Fibroblast of skin of scalp (primary cell): ENCODE measurements around the gene SLC7A5.
A peak's percentile ranks its signal among the peaks of the same experiment; 100 is the strongest.

Experiments used
- DNase-seq: peaks from one replicate; pipeline ENCODE4 v3.0.0-alpha.2; 2013

Gene SLC7A5

DNA sequence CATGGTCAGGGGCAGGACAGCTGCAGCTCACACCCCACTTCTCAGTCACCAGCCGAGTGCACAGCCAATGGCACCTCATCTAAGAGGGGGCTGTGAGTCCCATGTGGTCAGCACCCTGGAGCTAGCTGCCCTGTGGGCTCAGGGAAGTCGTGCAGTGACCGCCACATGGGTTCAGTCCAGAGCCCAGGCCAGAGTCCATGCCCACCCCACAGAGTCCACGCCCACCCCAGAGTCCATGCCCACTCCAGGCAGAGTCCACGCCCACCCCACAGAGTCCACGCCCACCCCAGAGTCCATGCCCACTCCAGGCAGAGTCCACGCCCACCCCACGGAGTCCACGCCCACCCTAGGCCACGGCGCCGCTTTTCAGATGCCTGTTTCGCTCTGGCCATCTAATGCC lies 24.1 kb downstream of the SLC7A5 start:
- DNase-seq, result no peak

DNA sequence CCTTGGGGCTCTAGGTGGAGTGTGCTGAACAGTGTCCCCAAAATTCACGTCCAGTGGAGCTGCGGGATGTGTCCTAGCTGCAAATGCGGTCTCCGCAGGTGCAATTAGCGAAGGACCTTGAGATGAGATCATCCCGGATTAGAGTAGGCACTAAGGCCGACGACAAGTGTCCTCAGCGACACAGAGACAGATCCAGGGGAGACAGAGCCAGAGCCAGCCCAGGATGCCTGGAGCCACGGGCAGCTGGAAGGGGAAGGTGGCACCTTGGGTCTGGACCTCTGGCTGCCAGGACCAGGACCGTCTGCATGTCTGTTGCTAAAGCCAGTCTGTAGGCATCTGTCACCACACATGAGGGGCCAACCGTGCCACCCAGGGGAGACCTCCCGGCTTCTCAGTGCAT lies 24.5 kb downstream of the SLC7A5 start:
- no peak for DNase-seq

DNA sequence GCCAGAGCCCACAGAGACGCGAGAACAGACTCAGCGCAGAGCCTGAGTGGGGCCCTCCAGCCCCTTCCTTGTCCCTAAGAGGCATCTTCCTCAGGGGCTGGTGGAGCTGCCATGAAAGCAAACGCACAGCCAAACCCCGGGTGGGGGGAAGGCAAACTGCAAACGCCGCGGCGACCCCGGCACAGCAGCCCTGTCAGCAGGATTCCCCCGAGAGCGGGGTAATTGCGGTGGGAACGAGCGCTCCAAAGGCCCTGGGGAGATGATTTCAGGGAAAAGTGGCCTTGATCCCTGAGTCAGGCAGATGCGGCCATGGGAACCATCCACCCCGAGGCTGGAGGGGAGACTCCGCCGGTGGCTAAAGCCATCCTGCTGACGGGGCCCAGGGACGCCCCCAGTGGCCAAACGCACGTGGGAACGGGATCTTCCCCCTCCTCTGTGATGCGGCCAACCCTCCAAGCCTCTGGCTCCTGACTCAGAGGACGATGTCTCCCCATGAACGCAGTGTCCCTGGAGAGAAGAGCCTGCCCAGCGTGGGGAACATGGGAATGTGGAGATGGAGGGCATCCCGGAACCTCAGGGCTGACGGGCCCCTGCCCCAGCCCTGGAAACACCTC lies 25.1 kb downstream of the SLC7A5 start:
- DNase-seq, result peak; percentile 54

DNA sequence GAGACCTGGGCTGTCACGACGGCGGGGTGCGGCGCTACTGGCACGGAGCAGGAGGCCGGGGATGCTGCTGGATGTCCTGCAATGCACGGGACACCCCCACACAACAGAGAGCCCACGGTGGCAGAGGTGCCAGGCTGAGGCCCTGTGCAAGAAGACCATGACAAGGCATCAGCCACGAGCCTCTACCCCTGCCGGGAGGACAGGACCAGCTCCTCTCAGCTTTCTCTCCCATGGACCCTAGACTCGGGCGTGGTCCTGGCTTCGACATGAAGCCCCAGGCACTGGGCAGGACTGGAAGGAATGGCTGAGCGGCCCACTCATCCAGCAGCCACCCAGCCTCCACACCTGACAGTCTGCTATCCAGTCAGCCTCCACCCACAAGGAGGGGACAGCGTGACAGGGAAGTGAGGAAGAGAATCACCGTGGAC lies 25.6 kb downstream of the SLC7A5 start:
- no peak for DNase-seq

DNA sequence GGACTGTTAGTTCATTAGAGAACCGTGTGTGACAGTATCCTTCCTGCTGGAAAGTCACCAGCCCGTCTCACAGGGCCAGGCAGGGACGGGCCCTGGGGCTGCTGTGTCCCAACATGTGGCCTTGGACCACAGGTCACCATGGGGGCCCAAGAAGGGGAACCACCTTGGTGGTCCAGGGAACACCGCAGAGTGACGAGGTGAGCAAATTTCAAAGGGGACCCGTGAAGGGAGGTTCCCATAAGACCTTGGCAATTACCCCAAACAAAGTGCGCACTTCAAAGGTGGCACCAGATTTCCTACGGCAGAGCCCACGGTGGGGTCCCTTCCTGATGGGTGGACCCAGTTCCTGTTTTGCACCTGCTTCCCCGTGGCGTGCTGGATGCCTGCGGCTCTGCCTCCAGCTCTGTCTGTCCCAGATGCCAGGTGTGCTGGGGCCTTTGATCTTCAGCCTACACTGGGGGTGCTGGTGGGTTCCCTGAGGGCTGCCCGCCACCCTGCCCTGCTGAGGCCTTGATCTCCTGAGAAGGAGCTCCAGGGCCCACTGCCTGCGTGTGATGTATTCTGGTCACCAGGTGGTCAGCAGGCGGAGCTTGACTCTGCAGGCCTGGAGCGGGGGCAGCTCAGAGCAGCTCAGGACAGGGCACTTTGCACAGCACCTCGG lies 27.0 kb downstream of the SLC7A5 start:
- DNase-seq, result no peak

DNA sequence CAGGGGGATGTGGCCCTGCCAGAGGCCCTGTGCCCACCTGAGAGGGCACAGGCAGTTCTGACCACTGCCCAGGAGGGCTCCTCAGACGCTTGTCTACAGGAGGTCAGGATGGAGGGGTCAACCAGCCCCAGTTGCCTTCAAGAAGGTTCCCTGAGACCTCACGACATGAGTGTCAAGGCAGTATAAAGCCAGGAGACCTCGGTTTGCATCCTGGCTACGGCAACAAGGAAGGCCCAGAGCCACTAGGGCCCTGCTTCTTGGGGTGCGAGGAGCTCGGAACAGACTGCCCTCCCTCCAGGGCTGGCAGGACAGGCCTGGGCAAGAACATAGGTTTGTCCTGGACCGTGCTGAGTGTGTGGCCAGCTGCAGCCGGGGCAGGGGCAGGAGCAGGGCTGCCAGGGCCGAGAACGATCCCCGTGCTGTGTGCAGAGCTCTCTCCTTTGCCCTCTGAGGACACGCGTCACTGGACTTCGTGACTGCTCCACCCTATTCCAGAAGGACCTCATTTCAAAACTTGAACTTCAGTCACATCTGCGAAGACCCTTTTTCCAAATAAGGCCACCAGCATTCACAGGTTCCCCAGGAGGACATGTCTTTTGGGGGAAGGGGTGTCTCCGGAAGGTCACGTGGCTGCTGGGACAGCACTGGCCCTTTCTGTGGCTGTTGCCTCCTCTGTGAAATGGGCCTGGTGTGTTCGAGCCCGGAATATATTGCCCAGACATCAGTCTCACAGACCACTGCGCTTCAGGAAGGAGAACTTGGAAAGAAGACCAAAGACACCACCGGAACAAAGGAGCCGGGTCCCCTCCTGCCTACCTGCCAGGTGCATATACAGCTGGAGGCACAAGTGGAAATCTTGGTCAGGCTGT lies 27.7 kb downstream of the SLC7A5 start:
- DNase-seq, result no peak

DNA sequence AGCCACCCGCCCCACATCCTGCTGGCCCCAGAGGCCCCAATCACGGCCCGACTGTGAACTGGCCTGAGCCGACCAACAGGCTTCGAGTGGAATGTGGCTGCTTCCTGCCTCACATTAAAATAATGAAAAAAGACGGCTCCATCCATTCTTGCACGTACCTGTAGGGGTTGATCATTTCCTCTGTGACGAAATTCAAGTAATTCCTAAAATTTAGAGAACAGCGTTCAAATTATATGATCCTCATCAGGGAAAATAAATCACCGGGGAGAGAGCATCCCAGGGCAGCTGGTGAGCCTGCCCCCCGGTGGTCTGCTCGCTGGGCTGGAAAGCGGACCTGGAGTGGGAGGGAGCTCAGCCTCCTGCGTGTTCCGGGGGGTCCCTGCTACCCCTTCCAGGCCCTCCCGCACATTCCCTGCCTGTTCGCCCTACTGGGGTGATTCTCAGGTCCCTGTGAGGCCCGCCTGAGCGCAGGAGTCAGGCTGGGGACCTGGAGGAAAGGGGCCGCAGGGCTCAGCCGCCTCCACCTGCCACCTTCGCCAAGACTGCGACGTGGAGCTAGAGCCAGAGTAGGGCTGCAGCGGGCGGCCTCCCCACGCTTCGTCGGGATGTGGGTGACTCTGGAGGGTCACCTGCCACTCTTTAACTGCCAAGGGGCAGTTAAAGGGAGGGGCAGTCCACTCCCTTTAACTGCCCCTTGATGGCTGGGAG lies 28.9 kb downstream of the SLC7A5 start:
- no peak for DNase-seq

DNA sequence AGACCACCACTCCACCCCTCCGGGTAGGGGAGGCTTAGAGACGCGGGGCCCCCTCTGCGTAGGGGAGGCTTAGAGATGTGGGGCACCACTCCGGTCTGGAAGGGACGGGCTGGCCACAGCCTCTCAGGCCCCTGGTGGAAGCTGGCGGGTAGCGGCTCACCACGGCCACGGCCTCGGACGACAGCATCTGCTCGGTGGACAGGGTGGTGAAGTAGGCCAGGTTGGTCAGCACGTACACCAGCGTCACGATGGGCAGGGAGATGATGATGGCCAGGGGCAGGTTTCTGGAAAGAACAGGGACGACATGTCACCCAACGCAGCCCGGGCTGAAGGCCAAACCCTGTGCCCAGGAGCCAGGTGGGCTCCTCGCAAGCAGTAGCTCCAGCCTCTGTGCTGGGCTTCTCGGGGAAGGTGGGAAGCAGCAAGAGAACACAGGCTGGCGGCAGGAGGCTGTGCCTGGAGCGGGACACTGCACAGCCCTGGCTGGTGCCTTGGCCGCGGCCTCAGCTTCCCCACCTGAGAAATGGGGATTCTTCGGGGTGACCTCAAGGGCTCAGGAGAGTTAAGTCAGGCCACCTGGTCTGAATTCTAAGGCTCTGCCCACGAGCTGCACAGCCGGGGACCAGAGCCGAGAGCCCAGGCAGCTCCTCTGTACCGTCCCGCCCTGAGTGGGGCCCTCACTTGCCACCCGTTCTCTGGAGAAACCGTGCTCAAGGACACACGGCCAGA lies 29.6 kb downstream of the SLC7A5 start:
- DNase-seq, result no peak

DNA sequence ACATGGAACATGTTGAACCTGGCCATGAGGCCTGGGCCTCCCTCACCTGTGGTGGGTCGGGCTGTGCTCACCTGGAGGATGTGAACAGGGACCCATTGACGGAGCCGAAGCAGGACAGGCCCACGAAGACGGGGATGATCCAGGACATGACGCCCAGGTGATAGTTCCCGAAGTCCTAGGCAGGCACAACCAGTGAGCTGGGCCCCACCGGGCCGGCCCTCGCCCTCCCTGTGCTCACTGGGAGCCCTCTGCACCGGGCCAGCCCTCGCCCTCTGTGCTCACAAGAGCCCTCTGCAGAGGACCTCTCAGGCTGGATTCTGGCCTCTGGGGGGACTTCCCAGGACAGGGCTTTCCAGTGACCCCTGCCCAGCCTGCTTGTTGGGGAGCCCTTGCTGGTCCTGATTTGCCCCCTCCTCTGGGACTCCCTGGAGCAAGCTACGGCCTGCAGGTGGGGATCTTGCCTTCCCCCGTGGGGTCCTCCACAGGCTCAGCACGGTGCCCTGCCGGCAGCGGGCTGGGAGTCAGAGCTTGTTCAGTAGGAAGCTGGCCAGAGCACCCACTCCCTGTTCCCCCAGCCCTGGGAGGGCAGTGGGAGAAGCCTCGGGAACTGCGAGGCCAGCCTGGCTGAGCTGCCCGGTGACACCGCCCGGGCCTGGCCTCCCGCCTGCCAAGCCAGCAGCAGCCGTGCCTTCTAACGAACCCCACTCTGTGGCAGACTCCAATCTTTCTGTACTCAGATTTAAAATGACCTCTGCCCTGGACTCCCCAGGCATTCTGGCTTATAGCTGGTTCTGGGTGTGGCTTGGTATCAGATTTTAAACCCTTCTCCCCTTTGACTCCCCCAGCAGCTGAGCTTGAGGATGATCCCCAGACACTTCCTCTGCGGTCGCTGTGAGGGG lies 30.4 kb downstream of the SLC7A5 start:
- no peak for DNase-seq

DNA sequence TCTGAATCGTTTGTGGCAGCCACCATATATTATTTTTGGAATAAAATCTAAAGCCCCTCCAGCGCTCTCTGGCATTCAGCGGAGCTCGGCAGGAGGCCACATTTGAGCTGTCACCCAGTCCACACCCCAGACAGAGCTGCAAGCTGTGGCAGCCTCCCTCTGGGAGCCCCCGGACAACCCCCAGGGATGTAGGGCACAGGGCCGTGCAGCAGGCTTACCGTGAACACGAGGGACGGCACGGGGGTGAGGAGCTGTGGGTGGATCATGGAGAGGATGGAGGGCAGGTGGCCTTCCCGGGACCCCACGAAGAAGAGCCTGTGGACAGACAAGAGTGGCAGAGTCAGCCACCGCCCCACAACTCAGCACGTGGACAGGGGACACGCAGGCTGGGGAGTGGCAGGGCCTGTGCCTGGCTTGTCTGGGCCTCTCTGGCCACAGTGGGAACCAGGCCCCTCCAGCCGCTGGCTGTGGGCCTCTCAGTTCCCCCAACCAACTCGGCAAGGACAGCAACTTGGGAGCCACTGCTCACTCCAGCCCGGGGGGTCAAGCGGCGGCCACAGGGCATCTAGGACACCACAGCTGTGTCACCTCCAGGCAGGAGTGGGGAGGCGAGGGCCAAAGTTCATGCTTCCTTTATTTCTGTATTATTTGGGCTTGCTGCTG lies 31.5 kb downstream of the SLC7A5 start:
- DNase-seq, result no peak

DNA sequence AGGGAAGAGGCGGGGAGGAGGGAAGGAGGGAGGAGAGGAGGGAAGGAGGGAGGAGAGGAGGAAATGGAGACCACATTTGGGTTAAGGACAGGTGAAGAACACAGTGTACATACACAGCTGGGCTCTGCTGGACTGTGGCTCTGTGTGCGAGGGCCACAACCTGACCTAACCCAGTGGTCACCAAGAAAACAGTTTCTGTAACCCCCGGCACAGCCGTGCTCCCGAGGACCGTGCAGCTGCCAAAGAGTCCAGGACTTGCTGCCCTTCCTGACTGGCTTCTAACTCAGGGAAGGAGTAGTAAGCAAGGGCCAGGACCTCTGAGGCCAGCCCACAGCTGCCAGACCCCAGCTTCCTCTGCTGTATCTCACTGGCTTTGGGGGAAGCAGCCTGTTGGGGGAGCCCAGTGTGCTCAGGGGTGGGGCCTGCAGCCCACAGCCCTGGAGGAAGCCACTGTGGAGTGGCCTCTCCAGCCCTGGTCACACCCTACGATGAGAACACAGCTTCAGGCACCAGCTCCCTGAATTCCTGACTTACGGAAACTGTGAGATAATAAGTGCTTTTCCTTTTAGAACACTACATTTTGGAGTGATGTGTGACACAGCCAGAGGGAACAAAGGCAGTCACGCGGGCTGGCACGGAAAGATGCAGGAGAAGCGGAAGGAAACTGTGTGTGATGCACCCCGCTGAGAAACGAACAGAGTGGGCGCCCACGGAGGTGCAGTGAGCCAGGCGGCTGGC lies 32.3 kb downstream of the SLC7A5 start:
- DNase-seq, result no peak

DNA sequence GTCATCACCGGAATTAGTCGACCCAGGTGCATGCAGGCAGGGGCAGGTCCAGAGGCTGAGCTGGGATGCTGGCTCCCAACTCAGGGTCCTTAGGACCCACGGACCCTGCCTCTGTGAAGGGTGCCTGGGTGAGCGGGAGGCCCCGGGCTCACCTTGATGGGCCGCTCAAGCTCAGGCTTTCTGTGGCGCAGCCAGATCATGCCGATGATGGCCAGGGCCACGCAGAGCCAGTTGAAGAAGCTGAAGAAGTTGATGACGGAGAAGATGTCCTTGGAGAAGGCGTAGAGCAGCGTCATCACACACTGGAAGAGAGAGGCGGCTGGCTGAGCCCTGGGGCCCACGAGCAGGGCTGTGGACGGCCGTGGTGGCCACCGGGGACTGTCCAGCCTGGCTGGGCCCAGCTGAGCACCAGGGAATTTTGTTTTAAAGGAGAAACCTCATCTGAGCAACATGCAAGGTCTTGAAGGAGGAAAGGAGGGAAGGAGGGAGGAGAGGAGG lies 32.9 kb downstream of the SLC7A5 start:
- DNase-seq, result no peak

DNA sequence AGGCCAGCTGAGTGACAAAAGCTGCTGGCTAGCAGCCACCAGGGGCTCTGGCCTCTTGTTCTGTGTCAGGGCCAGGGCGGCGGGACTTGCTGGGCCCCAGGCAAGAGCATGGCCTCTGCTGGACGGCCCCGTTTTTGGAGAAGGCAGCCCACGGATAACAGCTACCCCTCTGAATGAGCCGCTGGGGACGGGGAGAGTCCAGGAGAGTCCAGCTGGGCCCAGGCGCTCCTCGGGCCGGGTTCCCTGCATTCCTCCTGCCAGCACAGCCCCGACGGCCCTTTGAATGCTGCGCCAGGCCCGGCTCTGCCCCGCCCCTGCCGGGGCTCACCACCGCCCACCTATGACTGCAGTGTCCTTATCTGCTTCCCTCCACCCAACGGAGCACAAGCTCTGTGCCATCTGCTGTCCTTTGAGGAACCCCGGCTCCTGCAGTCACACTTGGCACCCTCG lies 33.4 kb downstream of the SLC7A5 start:
- DNase-seq, result no peak

DNA sequence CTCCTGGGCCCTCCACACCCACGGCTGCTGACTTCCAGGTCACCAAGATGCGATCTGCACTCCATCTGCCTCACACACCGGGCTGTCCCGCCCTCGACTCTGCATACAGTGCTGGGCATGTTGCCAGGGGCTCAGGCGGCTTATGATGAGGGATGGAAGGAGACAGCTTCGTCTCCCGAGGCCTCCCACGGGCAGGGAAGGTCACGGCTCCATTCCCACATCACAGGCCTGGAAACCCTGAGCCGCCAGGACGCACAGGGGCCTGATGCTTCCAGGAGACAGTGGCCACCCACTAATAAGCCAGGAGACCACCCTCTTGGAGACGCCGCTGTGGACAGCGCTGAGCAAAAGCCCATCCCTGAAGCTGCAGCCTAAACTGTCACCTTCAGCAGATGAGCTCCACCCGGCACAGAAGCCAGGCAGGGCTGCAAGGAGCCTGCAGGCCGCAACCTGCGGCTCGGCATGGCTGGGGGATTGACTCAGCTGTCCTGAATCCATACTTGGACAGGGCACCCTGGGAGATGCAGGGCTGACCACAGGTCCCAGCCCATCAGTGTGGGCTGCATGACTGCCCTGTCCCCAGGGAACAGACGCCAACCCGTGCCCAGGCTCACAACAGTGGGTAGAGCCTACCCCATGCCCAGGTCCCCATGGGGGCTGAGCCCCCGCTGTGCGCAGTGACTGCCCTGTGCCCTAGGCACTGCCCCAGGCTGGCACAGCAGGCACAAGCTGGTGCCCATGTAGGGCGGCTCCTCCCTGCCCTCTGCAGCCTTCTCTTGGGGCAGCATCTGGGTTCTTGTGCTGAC lies 34.4 kb downstream of the SLC7A5 start:
- DNase-seq, result peak; percentile 44

DNA sequence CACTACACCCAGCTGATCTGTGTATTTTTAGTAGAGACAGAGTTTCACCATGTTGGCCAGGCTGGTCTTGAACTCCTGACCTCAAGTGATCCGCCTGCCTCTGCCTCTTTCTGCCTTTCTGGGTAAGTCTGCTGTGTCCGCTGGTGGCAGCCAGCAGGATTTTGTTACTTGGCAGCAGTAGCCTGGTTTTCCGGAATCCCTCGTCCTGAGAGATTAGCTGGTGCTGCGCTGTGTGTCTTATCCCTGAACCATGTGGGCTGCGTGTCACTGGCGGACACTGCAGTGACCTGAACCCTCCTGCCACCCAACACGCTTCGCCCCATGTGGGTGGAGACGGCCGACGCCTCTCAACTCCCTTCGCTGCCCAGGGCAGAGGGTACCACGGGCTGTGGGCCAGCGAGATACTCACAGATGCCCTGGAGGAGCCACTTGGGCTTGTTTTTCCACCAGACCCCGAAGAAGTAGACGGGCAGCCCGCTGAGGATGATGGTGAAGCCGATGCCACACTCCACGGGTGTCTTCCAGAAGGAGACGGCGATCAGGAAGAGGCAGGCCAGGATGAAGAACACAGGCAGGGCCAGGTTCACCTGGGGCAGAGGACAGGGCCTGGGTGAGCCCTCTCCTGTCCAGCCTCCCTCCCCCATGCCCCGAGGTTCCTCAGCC lies 35.2 kb downstream of the SLC7A5 start:
- DNase-seq, result no peak

DNA sequence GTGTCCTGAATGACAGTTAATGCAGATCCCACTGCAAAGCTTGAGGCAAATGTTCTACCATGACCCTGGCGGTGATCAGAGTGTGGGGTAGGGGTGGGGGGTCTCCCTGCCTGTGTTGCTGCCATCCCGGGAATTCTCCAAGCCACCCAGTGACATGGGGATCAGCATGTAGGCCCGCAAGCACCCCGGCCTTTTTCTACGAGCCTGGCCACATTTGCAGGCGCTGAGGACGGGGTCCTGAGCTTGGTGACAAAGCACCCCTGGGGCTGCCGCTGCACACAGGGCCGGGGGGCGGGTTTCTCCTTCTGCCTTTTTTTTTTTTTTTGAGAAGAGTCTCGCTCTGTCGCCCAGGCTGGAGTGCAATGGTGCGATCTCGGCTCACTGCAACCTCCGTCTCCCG lies 35.8 kb downstream of the SLC7A5 start:
- no peak for DNase-seq

DNA sequence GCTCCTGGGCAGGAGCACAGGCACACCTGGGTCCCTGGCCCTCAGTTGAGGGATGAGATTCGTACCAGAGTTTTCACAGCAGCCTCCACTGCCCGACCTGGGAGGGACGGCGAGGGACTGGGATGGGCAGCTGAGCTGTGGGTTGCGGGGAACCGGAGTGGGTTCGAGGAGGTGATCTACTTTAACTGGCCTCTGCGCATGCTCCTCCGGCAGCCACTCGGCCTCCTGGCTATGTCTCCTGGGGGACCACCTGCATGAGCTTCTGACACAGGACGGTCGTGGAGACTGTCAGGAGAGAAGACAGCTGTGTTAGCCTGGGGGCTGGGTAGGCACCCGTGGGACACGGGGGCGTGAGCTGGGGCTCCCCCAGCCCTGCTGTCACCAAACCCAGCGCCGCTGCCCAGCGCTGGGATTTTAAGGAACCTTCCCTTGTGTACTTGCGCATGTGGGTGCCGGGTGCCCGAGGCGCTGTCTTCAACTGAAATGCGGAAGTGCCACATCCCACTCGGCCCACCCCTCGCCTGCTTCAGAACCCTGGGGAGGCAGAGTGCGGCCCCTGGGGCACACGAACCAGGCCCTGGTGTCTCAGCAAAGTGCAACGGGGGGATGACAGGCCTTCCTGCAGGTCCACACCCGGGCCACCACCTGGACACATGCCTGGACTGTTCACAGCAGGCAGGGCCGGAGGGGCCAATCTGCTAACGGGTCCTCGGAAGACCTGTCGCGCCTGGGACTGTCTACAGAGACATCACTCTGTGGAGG lies 36.4 kb downstream of the SLC7A5 start:
- DNase-seq, result no peak
